IMR-90 (cell line): ENCODE results near the gene DOCK9. TPM values are rescaled to one million over a fixed set of nuclear protein-coding genes. Genes with fewer than 3 reads are reported as not detected.

Experiments
- ATAC-seq: fragments of 200-7000 bp; cut with Tn5 transposase; 2 replicates; pipeline ENCODE4 v1.9.1; 2020; ENCODE audit warnings: low read depth, mild to moderate bottlenecking, moderate library complexity
- BruUV-seq: library from RNA; stranded (reverse); fragments of 400-500 nt; replicated peaks from 2 replicates; lab custom pipeline; 2021; lab: Mats Ljungman, UMichigan
- CTCF ChIA-PET: fragments of 300-600 bp; formaldehyde crosslinking; extraction: SDS; loops from one replicate; lab custom pipeline; 2021; ENCODE audit warnings: antibody characterized with exemption; lab: Yijun Ruan, JAX
- POLR2A ChIA-PET: fragments of 300-600 bp; sonication (Branson Sonifier 250); formaldehyde crosslinking; loops from one replicate; lab custom pipeline; 2022; ENCODE audit warnings: antibody characterized with exemption; ENCODE audit not compliant: unreplicated experiment; lab: Charles Lee
- DNase-seq: peaks from one replicate; pipeline ENCODE4 v3.0.0; 2013
- H2AFZ ChIP-seq: replicated peaks from 2 replicates; pipeline ENCODE3; 2013; ENCODE audit warnings: low read length, mild to moderate bottlenecking; ENCODE audit not compliant: poor library complexity
- H2AK5ac ChIP-seq: 2 replicates; pipeline ENCODE4 v1.6.1; 2013; ENCODE audit warnings: low read depth, low read length, inconsistent platforms
- H2AK9ac ChIP-seq: replicated peaks from 2 replicates; pipeline ENCODE3; 2013; ENCODE audit warnings: mild to moderate bottlenecking, low read depth, low read length, moderate library complexity; ENCODE audit not compliant: poor library complexity
- H2BK120ac ChIP-seq: 2 replicates; pipeline ENCODE4 v1.6.1; 2013; ENCODE audit warnings: low read depth, low read length, inconsistent platforms
- H2BK15ac ChIP-seq: 3 replicates; pipeline ENCODE4 v1.6.1; 2013; ENCODE audit warnings: low read depth, low read length, inconsistent platforms
- H2BK20ac ChIP-seq: 2 replicates; pipeline ENCODE4 v1.6.1; 2013; ENCODE audit warnings: low read depth, mild to moderate bottlenecking, inconsistent platforms, low read length, moderate library complexity
- H2BK5ac ChIP-seq: 2 replicates; pipeline ENCODE4 v1.6.1; 2013; ENCODE audit warnings: mild to moderate bottlenecking, low read depth, low read length, inconsistent platforms; ENCODE audit not compliant: poor library complexity, severe bottlenecking
- H3K14ac ChIP-seq: replicated peaks from 2 replicates; pipeline ENCODE4 v1.6.1; 2013; ENCODE audit warnings: low read depth, low read length, inconsistent platforms
- H3K18ac ChIP-seq: 2 replicates; pipeline ENCODE4 v1.6.1; 2013; ENCODE audit warnings: low read depth, low read length, control low read depth
- H3K23ac ChIP-seq: 2 replicates; pipeline ENCODE4 v1.6.1; 2013; ENCODE audit warnings: low read depth, low read length, inconsistent platforms
- H3K27ac ChIP-seq: 2 replicates; pipeline ENCODE4 v1.5.1; 2013; ENCODE audit warnings: mild to moderate bottlenecking, control low read depth, low read length; ENCODE audit not compliant: insufficient read depth
- H3K27me3 ChIP-seq: 2 replicates; pipeline ENCODE4 v1.6.1; 2013; ENCODE audit warnings: low read length; ENCODE audit not compliant: control insufficient read depth, insufficient read depth
- H3K36me3 ChIP-seq: 2 replicates; pipeline ENCODE4 v1.6.1; 2013; ENCODE audit warnings: low read length, mixed read lengths; ENCODE audit not compliant: control insufficient read depth, insufficient read depth
- H3K4ac ChIP-seq: 2 replicates; pipeline ENCODE4 v1.6.1; 2013; ENCODE audit warnings: low read depth, low read length, inconsistent platforms
- H3K4me1 ChIP-seq: 2 replicates; pipeline ENCODE4 v1.6.1; 2013; ENCODE audit warnings: low read length, mixed read lengths; ENCODE audit not compliant: control insufficient read depth, insufficient read depth
- H3K4me2 ChIP-seq: 2 replicates; pipeline ENCODE4 v1.6.1; 2013; ENCODE audit warnings: low read depth, mild to moderate bottlenecking, control low read depth, low read length, moderate library complexity
- H3K4me3 ChIP-seq: 2 replicates; pipeline ENCODE4 v1.5.1; 2013; ENCODE audit warnings: low read depth, mild to moderate bottlenecking, control low read depth, low read length, moderate library complexity; ENCODE audit not compliant: insufficient read depth
- H3K56ac ChIP-seq: 2 replicates; pipeline ENCODE4 v1.6.1; 2013; ENCODE audit warnings: low read length, inconsistent platforms; ENCODE audit not compliant: insufficient read depth; ENCODE audit errors: extremely low read depth
- H3K79me1 ChIP-seq, 2 experiments: 2 replicates each; pipeline ENCODE4 v1.6.1; 2013; ENCODE audit warnings: low read length in 2 of 2, inconsistent platforms in 1 of 2, low read depth in 1 of 2
- H3K9ac ChIP-seq: 2 replicates; pipeline ENCODE4 v1.6.1; 2013; ENCODE audit warnings: low read depth, low read length, control low read depth
- H3K9me1 ChIP-seq: 2 replicates; pipeline ENCODE4 v1.6.1; 2013; ENCODE audit warnings: low read length, inconsistent platforms; ENCODE audit not compliant: insufficient read depth
- H3K9me3 ChIP-seq: 2 replicates; pipeline ENCODE4 v1.6.1; 2013; ENCODE audit warnings: low read length; ENCODE audit not compliant: control insufficient read depth, insufficient read depth
- H4K20me1 ChIP-seq: 2 replicates; pipeline ENCODE4 v1.6.1; 2013; ENCODE audit warnings: low read length, inconsistent platforms; ENCODE audit not compliant: insufficient read depth
- H4K5ac ChIP-seq: 2 replicates; pipeline ENCODE4 v1.6.1; 2013; ENCODE audit warnings: mild to moderate bottlenecking, low read depth, low read length, control low read depth
- H4K8ac ChIP-seq, 2 experiments: 2 replicates each; pipeline ENCODE4 v1.6.1; 2013; ENCODE audit warnings: low read depth in 2 of 2, low read length in 2 of 2, control low read depth in 1 of 2, inconsistent platforms in 1 of 2
- H4K91ac ChIP-seq: 2 replicates; pipeline ENCODE4 v1.6.1; 2013; ENCODE audit warnings: low read depth, low read length, inconsistent platforms; ENCODE audit not compliant: insufficient read depth
- BHLHE40 ChIP-seq: fragments of 150-350 bp; IDR thresholded peaks from 2 replicates; pipeline ENCODE4 v1.6.1; 2016; ENCODE audit warnings: mild to moderate bottlenecking, low read depth, low read length
- CEBPB ChIP-seq: IDR thresholded peaks from 2 replicates; pipeline ENCODE4 v1.6.1; 2012; ENCODE audit warnings: low read depth, low read length, improper control_type of control experiment
- CHD1 ChIP-seq: IDR thresholded peaks from 2 replicates; pipeline ENCODE4 v1.6.1; 2012; ENCODE audit warnings: low read depth, low read length, improper control_type of control experiment
- FOS ChIP-seq: fragments of 150-350 bp; IDR thresholded peaks from 2 replicates; pipeline ENCODE4 v1.6.1; 2016; ENCODE audit warnings: low read depth, low read length
- MAFK ChIP-seq: IDR thresholded peaks from 2 replicates; pipeline ENCODE4 v1.6.1; 2012; ENCODE audit warnings: low read depth, low read length, improper control_type of control experiment
- MAZ ChIP-seq: IDR thresholded peaks from 2 replicates; pipeline ENCODE4 v1.6.1; 2012; ENCODE audit warnings: low read depth, mild to moderate bottlenecking, low read length, improper control_type of control experiment, moderate library complexity, borderline replicate concordance
- NFE2L2 ChIP-seq: fragments of 150-350 bp; IDR thresholded peaks from 2 replicates; pipeline ENCODE4 v1.6.1; 2016; ENCODE audit warnings: low read depth, mild to moderate bottlenecking, low read length
- RAD21 ChIP-seq: IDR thresholded peaks from 2 replicates; pipeline ENCODE4 v1.6.1; 2012; ENCODE audit warnings: low read length, improper control_type of control experiment
- RCOR1 ChIP-seq: IDR thresholded peaks from 2 replicates; pipeline ENCODE4 v1.6.1; 2012; ENCODE audit warnings: mild to moderate bottlenecking, low read length, improper control_type of control experiment; ENCODE audit not compliant: insufficient replicate concordance
- RFX5 ChIP-seq: IDR thresholded peaks from 2 replicates; pipeline ENCODE4 v1.8.0; 2012; ENCODE audit warnings: low read depth, mild to moderate bottlenecking, low read length, moderate library complexity
- SMC3 ChIP-seq: fragments of 150-350 bp; IDR thresholded peaks from 2 replicates; pipeline ENCODE4 v1.6.1; 2016; ENCODE audit warnings: low read depth, mild to moderate bottlenecking, antibody characterized with exemption, low read length, moderate library complexity
- WGBS, 2 experiments: methylation state at CpG; one replicate each; pipeline versions ENCODE4 v1.1.5 to v1.1.7; 2013; ENCODE audit warnings: missing lambda C conversion rate in 2 of 2; ENCODE audit not compliant: insufficient read length in 1 of 2; ENCODE audit errors: extremely low coverage in 2 of 2; 5-methylcytosine and 5-hydroxymethylcytosine counted together
- dilution Hi-C: fragments of 300-500 bp; cut with HindIII; formaldehyde crosslinking; loops from one replicate; pipeline ENCODE4 v1.14.3; 2018; ENCODE audit warnings: low sequenced_read_pairs; ENCODE audit not compliant: unreplicated experiment
- in situ Hi-C: fragments of 300-500 bp; cut with MboI; formaldehyde crosslinking; loops from 3 replicates; pipeline ENCODE4 v1.14.3; 2019; ENCODE audit warnings: low sequenced_read_pairs, inconsistent platforms, mixed read lengths
- intact Hi-C: fragments of 100-400 bp; cut with micrococcal nuclease; formaldehyde crosslinking; loops from 2 replicates; pipeline ENCODE4 v1.10.0; 2022
- polyA plus RNA-seq, 3 experiments: library from polyadenylated mRNA; depleted of rRNA; stranded (reverse); fragments of >200 nt; gene quantifications; 2 replicates each; pipeline ENCODE4 v1.2.3, GENCODE V29; 2012; ENCODE audit warnings: low replicate concordance in 1 of 3
- total RNA-seq: library from RNA; depleted of rRNA; stranded (reverse); fragments of >200 nt; gene quantifications from 2 replicates; pipeline ENCODE4 v1.2.3, GENCODE V29; 2012
- TF ChIP-seq, protein P1 (sequence below): conservative IDR thresholded peaks from 2 replicates; pipeline ENCODE4 v1.5.1; 2012; ENCODE audit warnings: mild to moderate bottlenecking, low read depth, low read length, improper control_type of control experiment

DOCK9 gene
- total and polyA plus RNA-seq, 2 of the 4 experiments (the other 2 are of a cell fraction), result 4.8 to 7.2 TPM

DNA sequence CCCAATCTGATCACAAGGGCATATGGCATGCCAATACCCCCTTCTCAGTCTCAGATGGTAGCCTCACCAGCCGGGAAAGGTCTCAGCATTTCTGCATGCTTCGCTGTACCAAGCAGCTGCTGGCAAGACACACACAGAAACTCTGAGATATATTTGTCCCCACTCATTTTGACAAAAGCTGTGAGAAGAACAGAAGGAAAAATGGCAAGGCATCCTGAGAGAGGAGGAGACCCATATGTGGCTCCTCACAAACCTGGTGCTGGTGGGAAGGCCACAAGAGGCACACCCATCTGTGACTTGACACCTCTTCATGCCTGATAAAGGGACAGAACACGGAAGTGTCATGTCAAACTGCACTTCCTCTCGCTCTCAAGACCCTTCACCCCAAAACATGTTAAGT, 36.7 kb upstream of the DOCK9 start:
- POLR2A ChIA-PET, result no interaction called here
- dilution Hi-C loops, result no loop called here
- intact Hi-C loops, result no loop called here
- Histone ChIP-seq H3K4me2 (no peak overlapping the region), H4K20me1 (no peaks in the 10 kb centered on the region), H3K14ac (no peak overlapping the region), H3K4me3 (no peak overlapping the region), H2BK15ac (no peak overlapping the region), H3K23ac (no peak overlapping the region), H3K4ac (peak overlapping the region; percentile 36; the same call in 1 of the 2 replicates), H4K91ac (no peak overlapping the region), H3K27me3 (peaks cover 6% of the 10 kb centered on the region; the same call in 1 of the 2 replicates), H3K9ac (no peak overlapping the region), H2BK120ac (no peak overlapping the region; the same call in 1 of the 2 replicates), H2BK5ac (no peak overlapping the region), H3K56ac (no peak overlapping the region), H4K8ac (no peak overlapping the region), H3K9me3 (peaks cover 2% of the 10 kb centered on the region; the same call in 1 of the 2 replicates), H3K27ac (no peak overlapping the region), H2AK9ac (no peak overlapping the region), H3K4me1 (peaks cover 4% of the 10 kb centered on the region), H3K79me1 (peaks cover 0 to 14% of the 10 kb centered on the region in 2 experiments; a peak in 2 of 4 replicates), H3K9me1 (peaks cover 7% of the 10 kb centered on the region; the same call in 1 of the 2 replicates), H3K36me3 (no peaks in the 10 kb centered on the region), H2AFZ (no peak overlapping the region), H2BK20ac (no peak overlapping the region), H3K18ac (no peak overlapping the region), H2AK5ac (no peak overlapping the region), H4K5ac (no peak overlapping the region)
- in situ Hi-C loops, result no loop called here
- no TSS peak for BruUV-seq
- DNase-seq (no peak), ATAC-seq (no peak)
- CTCF ChIA-PET, result no interaction called here
- TF ChIP-seq CEBPB (no peak), RFX5 (no peak), RAD21 (no peak), NFE2L2 (no peak), CHD1 (no peak), RCOR1 (no peak), MAFK (no peak), MAZ (no peak), BHLHE40 (no peak), FOS (no peak), SMC3 (no peak)
- TF ChIP-seq, protein P1, sequence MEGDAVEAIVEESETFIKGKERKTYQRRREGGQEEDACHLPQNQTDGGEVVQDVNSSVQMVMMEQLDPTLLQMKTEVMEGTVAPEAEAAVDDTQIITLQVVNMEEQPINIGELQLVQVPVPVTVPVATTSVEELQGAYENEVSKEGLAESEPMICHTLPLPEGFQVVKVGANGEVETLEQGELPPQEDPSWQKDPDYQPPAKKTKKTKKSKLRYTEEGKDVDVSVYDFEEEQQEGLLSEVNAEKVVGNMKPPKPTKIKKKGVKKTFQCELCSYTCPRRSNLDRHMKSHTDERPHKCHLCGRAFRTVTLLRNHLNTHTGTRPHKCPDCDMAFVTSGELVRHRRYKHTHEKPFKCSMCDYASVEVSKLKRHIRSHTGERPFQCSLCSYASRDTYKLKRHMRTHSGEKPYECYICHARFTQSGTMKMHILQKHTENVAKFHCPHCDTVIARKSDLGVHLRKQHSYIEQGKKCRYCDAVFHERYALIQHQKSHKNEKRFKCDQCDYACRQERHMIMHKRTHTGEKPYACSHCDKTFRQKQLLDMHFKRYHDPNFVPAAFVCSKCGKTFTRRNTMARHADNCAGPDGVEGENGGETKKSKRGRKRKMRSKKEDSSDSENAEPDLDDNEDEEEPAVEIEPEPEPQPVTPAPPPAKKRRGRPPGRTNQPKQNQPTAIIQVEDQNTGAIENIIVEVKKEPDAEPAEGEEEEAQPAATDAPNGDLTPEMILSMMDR, result no peak
- no CpG with 5 or more reads among the region's 4 CpGs for WGBS, 2 experiments
